ENCODE results near the gene ETV5. TPM values are rescaled to one million over a fixed set of nuclear protein-coding genes. Genes with fewer than 3 reads are reported as not detected.

Gene ETV5
- total RNA-seq, 1 experiment from 2014 or later = 65.7 TPM

DNA sequence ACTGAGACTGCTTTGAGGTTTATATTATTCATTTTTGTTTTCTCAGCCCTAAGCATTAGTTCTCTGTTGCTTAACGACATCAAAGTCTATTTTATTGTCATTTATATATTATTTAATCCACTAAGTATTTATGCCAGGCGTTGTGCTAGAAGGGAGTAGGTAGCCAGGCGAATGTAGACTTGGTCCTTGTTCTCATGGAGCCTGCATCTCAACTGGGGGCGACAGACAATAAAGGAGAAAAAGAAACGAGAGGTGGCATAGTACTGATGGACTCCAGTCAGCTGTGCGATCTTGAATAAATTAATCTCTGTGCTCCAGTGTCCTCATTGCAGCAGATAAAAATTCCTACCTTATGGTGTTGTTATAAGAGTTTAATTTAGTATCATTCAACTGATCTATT is 49.7 kb downstream of the ETV5 start:
- Histone ChIP-seq H3K36me3 (ENCODE audit: low read depth) (peaks cover 39% of the 10 kb centered on the region; the same call in 1 of the 2 replicates), H3K27ac (no peak overlapping the region), H3K4me3 (no peak overlapping the region), H2AFZ (no peak overlapping the region), H3K4me2 (no peak overlapping the region), H3K27me3 (ENCODE audit: insufficient read depth, low read depth) (no peaks in the 10 kb centered on the region), H3K79me2 (ENCODE audit: low read depth) (no peaks in the 10 kb centered on the region), H4K20me1 (ENCODE audit: insufficient read depth) (no peaks in the 10 kb centered on the region), H3K9me3 (ENCODE audit: insufficient read depth, low read depth) (no peaks in the 10 kb centered on the region), H3K9me2 (ENCODE audit: insufficient read depth) (no peaks in the 10 kb centered on the region), H3F3A (ENCODE audit: insufficient read depth, low read depth) (no peaks in the 10 kb centered on the region), H3K4me1 (replicated peaks; ENCODE audit: insufficient read depth) (no peaks in the 10 kb centered on the region)
- TF ChIP-seq, protein P1, sequence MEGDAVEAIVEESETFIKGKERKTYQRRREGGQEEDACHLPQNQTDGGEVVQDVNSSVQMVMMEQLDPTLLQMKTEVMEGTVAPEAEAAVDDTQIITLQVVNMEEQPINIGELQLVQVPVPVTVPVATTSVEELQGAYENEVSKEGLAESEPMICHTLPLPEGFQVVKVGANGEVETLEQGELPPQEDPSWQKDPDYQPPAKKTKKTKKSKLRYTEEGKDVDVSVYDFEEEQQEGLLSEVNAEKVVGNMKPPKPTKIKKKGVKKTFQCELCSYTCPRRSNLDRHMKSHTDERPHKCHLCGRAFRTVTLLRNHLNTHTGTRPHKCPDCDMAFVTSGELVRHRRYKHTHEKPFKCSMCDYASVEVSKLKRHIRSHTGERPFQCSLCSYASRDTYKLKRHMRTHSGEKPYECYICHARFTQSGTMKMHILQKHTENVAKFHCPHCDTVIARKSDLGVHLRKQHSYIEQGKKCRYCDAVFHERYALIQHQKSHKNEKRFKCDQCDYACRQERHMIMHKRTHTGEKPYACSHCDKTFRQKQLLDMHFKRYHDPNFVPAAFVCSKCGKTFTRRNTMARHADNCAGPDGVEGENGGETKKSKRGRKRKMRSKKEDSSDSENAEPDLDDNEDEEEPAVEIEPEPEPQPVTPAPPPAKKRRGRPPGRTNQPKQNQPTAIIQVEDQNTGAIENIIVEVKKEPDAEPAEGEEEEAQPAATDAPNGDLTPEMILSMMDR (conservative IDR thresholded peaks at IDR 0.05) = no peak
- no peak for TF ChIP-seq EZH2 (IDR thresholded peaks at IDR 0.05; ENCODE audit: low read depth)
- DNase-seq = no peak
- BruUV-seq (replicated peaks) = no TSS peak
- CTCF ChIA-PET = no interaction called here
- intact Hi-C loops (cut with micrococcal nuclease; ENCODE audit: unreplicated experiment) = no loop called here
- POLR2A ChIA-PET (ENCODE audit: unreplicated experiment) = no interaction called here

DNA sequence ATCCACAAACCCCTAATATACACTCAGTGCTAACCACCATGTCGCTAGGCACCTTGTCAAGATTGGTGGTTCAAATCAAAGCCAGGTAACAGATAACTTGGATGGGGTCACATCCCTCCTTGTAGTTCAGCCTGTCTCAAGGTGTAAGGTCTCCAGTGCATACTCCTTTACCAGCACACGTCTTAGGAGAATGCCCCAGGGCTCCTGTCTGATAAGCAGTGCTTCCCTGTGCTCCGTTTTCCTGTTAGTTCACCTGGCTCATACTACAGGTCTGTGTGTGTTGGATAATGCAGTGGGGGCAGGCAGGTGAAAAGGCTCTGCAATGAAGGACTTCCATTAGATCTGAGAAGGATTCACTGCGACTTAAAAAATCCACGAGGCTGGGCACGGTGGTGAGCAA is 50.7 kb downstream of the ETV5 start:
- CTCF ChIA-PET = interaction anchor here (1.0 kb wide), 1 partner anchor 185 kb away, joined by 4 read pairs; no protein-coding TSS in a partner anchor

DNA sequence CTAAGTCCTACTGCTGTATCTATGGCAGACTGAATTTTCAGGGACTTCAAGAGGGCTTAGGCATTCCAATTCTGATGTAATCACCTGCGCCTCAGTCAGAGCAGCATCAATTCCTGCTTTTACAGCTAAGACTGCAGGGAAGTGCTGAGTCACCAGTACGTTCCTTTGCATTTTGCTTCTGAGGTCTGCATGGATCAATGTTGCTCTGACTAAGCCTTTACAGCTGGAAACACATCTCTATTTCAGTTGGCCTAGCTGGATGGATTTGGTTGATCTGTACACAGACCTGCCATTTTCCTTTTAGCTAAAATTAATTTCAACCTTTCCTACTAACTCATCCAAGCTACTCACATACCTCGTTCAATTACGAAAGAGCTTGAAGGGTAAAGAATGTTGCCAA is 51.3 kb downstream of the ETV5 start:
- Histone ChIP-seq H3K4me2 (no peak overlapping the region), H3K4me1 (replicated peaks; ENCODE audit: insufficient read depth) (no peaks in the 10 kb centered on the region), H3K36me3 (ENCODE audit: low read depth) (peaks cover 39% of the 10 kb centered on the region), H3K4me3 (no peak overlapping the region), H2AFZ (no peak overlapping the region), H3K27ac (no peak overlapping the region), H3K9me3 (ENCODE audit: insufficient read depth, low read depth) (no peaks in the 10 kb centered on the region), H3F3A (ENCODE audit: insufficient read depth, low read depth) (no peaks in the 10 kb centered on the region), H3K79me2 (ENCODE audit: low read depth) (no peaks in the 10 kb centered on the region), H4K20me1 (ENCODE audit: insufficient read depth) (no peaks in the 10 kb centered on the region), H3K9me2 (ENCODE audit: insufficient read depth) (no peaks in the 10 kb centered on the region), H3K27me3 (ENCODE audit: insufficient read depth, low read depth) (no peaks in the 10 kb centered on the region)
- POLR2A ChIA-PET (ENCODE audit: unreplicated experiment) = interaction anchor here (0.7 to 0.8 kb wide), 2 partner anchors 85 to 156 kb away, joined by 3 to 6 read pairs; no protein-coding TSS in a partner anchor
- DNase-seq = no peak
- CTCF ChIA-PET = interaction anchor here (0.5 to 1.0 kb wide), 3 partner anchors 17 to 792 kb away, joined by 3 to 5 read pairs (median 4); no protein-coding TSS in a partner anchor
- intact Hi-C loops (cut with micrococcal nuclease; ENCODE audit: unreplicated experiment) = no loop called here
- BruUV-seq (replicated peaks) = no TSS peak
- TF ChIP-seq EZH2 (IDR thresholded peaks at IDR 0.05; ENCODE audit: low read depth) = no peak
- TF ChIP-seq, protein P1 (conservative IDR thresholded peaks at IDR 0.05) = no peak

More for the DNA sequence above, 50.7 kb downstream of the ETV5 start:
- BruUV-seq (replicated peaks) = no TSS peak
- no peak for DNase-seq
- no peaks in the 10 kb centered on the region for H3K9me2 ChIP-seq (ENCODE audit: insufficient read depth)
- TF ChIP-seq, protein P1 (conservative IDR thresholded peaks at IDR 0.05) = no peak
- no peak for TF ChIP-seq EZH2 (IDR thresholded peaks at IDR 0.05; ENCODE audit: low read depth)
- H4K20me1 ChIP-seq (ENCODE audit: insufficient read depth) = no peaks in the 10 kb centered on the region
- H3F3A ChIP-seq (ENCODE audit: insufficient read depth, low read depth) = no peaks in the 10 kb centered on the region
- intact Hi-C loops (cut with micrococcal nuclease; ENCODE audit: unreplicated experiment) = no loop called here
- H3K27me3 ChIP-seq (ENCODE audit: insufficient read depth, low read depth) = no peaks in the 10 kb centered on the region
- no peak overlapping the region for H3K4me3 ChIP-seq
- no peak overlapping the region for H3K27ac ChIP-seq
- H3K4me2 ChIP-seq = no peak overlapping the region
- POLR2A ChIA-PET (ENCODE audit: unreplicated experiment) = no interaction called here
- no peaks in the 10 kb centered on the region for H3K9me3 ChIP-seq (ENCODE audit: insufficient read depth, low read depth)
- H3K36me3 ChIP-seq (ENCODE audit: low read depth) = peaks cover 38% of the 10 kb centered on the region
- H3K4me1 ChIP-seq (replicated peaks; ENCODE audit: insufficient read depth) = no peaks in the 10 kb centered on the region
- H2AFZ ChIP-seq = no peak overlapping the region
- no peaks in the 10 kb centered on the region for H3K79me2 ChIP-seq (ENCODE audit: low read depth)
